Activated naive CD4-positive, alpha-beta T cell treated with anti-CD3 and anti-CD28 coated beads, Interleukin-2, amount 50 U/mL, for 24 hours (primary cell): ENCODE measurements around the gene TBC1D5.
"Not testable (repeated sequence)": the region's sequence is repeated elsewhere in the genome, so short reads cannot be mapped to it uniquely, and the experiment has no call there.

Experiments used
- H3K27ac Mint-ChIP-seq: one replicate; pipeline ENCODE4 v1.8.0; 2021; ENCODE audit warnings: mild to moderate bottlenecking, mixed read lengths
- H3K27me3 Mint-ChIP-seq: one replicate; pipeline ENCODE4 v1.8.0; 2021; ENCODE audit warnings: mixed read lengths
- H3K36me3 Mint-ChIP-seq: one replicate; pipeline ENCODE4 v1.8.0; 2021; ENCODE audit warnings: mixed read lengths
- H3K4me1 Mint-ChIP-seq: one replicate; pipeline ENCODE4 v1.8.0; 2021; ENCODE audit warnings: mixed read lengths
- H3K4me3 Mint-ChIP-seq: one replicate; pipeline ENCODE4 v1.8.0; 2021; ENCODE audit warnings: mild to moderate bottlenecking, mixed read lengths
- H3K9me3 Mint-ChIP-seq: one replicate; pipeline ENCODE4 v1.8.0; 2021; ENCODE audit warnings: mixed read lengths

Gene TBC1D5

DNA sequence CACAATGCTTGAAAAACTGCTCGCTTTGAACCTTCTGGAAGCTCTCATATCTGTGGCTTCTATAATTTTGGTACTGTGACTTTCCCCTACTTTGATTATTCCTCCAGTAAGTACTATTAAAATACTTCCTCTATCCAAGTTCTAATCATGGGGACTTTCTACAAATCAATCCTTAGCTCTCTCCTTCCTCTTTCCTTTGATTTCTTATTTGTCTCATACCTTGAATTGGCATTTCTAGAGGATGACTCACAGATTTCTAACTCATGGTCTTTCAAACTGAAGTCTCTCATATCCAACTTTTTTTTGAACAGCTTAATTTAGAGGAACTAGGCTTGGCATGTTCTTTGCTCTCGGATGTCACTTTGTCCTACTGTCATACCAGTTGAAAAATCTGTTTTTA, 241.8 kb downstream of the TBC1D5 start:
- H3K36me3 Mint-ChIP-seq, result peaks cover 19% of the 10 kb centered on the region

DNA sequence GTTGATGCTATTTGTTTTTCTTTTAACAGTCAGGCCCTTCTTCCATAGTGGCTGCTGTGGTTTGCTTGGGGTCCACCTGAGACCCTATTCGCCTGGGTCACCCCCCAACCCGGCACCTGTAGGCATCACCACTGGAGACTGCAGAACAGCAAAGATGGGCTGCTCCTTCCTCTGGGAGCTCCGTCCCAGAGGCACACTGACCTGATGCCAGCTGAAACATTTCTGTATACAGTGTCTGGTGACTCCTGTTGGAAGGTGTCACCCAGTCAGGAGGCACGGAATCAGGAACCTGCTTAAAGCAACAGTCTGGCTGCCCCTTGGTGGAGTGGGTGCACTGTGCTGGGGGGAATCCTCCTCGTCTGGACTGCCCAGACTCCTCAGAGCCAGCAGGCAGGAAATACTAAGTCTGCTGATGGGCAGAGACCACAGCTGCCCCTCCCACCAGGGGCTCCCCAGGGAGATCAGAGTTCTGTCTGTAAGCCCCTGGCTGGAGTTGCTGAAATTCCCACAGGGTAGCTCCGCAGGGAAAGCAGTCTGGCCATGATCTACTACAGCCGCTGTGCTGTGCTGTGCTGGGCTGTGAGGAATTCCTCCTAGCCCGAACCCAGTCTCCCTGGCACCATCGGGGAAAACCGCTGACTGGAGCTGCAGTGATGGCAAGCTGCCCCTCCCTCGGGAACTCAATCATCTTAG, 248.2 kb downstream of the TBC1D5 start:
- peaks cover 9% of the 10 kb centered on the region for H3K9me3 Mint-ChIP-seq
- no peaks in the 10 kb centered on the region for H3K27me3 Mint-ChIP-seq
- H3K36me3 Mint-ChIP-seq, result peaks cover 37% of the 10 kb centered on the region
- no peak overlapping the region for H3K27ac Mint-ChIP-seq
- H3K4me1 Mint-ChIP-seq, result no peaks in the 10 kb centered on the region
- H3K4me3 Mint-ChIP-seq, result no peak overlapping the region

More for the DNA sequence above, 241.8 kb downstream of the TBC1D5 start:
- no peak overlapping the region for H3K4me3 Mint-ChIP-seq
- no peaks in the 10 kb centered on the region for H3K9me3 Mint-ChIP-seq
- H3K27me3 Mint-ChIP-seq, result no peaks in the 10 kb centered on the region
- H3K27ac Mint-ChIP-seq, result no peak overlapping the region
- no peaks in the 10 kb centered on the region for H3K4me1 Mint-ChIP-seq

- Mint-ChIP-seq H3K36me3 (peaks cover 34% of the 10 kb centered on the region), H3K9me3 (peaks cover 10% of the 10 kb centered on the region), H3K4me1 (no peaks in the 10 kb centered on the region), H3K4me3 (no peak overlapping the region), H3K27ac (no peak overlapping the region), H3K27me3 (no peaks in the 10 kb centered on the region)
Observed at GRCh38 chr3:17491601-17492000, 250.8 kb downstream of the TBC1D5 start.

GRCh38 chr3:17491190-17491589, 251.2 kb downstream of the TBC1D5 start:
- H3K4me1 Mint-ChIP-seq, H3K27me3 Mint-ChIP-seq, H3K27ac Mint-ChIP-seq, H3K4me3 Mint-ChIP-seq, H3K9me3 Mint-ChIP-seq: not testable (repeated sequence)
- peaks cover 34% of the 10 kb centered on the region for H3K36me3 Mint-ChIP-seq

DNA sequence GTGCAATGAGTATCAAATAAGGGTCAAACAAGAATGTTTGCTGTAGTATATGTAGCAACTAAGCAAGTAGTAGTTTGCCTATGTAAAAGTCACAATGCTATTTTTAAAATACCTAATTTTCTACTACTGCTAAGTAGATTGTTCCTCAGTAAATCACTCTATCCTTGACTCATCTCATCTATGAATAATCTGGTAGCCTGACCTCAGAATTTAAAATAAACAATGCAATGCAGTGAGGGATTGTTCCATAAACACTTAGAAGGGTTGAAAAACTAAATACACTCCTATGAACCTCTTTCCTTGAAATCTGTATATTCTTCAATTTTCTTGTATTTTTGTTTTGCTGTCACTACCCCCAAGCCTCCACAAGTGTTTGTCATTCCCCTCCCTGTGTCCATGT, 253.3 kb downstream of the TBC1D5 start:
- Mint-ChIP-seq H3K36me3 (peaks cover 22% of the 10 kb centered on the region), H3K4me1 (no peaks in the 10 kb centered on the region), H3K4me3 (no peak overlapping the region), H3K27me3 (no peaks in the 10 kb centered on the region), H3K9me3 (peaks cover 10% of the 10 kb centered on the region), H3K27ac (no peak overlapping the region)

DNA sequence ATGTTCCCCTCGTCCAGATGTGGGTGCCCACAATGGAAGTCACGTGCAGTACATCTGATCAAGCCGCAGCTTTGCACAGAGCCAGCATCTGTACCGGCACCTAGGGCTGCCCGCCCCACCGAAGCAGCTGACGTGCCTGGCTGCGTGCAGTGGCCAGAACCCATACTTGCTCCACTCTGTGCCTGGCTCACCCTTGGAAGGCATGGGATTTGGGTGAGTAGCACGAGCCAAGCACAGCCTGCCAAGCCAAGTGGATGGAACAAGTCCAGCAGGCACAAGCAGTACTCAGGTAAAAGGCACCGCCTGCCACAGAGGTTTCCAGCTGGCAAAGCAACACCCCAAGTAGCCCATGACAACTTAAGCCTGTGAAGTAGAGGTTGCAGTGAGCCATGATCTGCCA, 261.3 kb downstream of the TBC1D5 start:
- no peaks in the 10 kb centered on the region for H3K4me1 Mint-ChIP-seq
- H3K27me3 Mint-ChIP-seq, result no peaks in the 10 kb centered on the region
- H3K4me3 Mint-ChIP-seq, result no peak overlapping the region
- no peaks in the 10 kb centered on the region for H3K9me3 Mint-ChIP-seq
- H3K36me3 Mint-ChIP-seq, result peaks cover 2% of the 10 kb centered on the region
- no peak overlapping the region for H3K27ac Mint-ChIP-seq

DNA sequence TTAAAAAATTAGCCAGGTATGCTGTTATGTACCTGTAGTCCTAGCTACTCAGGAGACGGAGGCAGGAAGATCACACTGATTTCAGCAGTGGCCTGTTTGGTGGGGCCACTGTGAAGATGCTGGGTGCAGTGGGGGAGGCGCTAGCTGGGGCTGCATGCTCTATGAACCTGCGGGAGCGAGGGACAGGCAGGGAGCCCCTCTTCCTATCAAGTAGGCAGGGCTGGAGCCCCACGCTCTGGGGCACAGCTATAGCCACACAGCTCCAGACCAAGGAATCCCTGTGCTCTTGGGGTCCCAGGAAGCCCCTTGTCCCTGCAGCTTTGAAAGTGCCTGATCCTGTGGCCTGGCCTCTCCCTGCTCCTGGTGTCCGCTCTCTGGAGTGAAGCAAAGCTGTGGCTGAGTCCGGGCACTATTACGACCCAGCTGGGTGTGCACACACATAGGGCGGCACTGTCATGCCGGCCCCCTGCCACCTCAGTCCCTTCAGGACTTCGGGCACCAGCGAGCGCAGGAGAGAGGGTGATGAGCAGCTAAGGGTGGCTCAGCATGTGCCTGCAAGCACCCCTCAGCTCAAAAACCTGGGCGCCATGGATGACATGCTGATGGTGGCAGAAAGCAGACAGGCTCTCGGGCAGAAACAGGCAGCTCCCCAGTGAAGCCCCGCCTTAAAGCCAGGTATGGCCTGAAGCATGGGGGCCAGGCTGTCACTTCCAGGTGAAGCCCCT, 262.6 kb downstream of the TBC1D5 start:
- Mint-ChIP-seq H3K4me1 (peaks cover 3% of the 10 kb centered on the region), H3K9me3 (no peaks in the 10 kb centered on the region), H3K4me3 (no peak overlapping the region), H3K36me3 (peaks cover 3% of the 10 kb centered on the region), H3K27ac (no peak overlapping the region), H3K27me3 (no peaks in the 10 kb centered on the region)

- H3K4me1 Mint-ChIP-seq, result peaks cover 3% of the 10 kb centered on the region
- no peaks in the 10 kb centered on the region for H3K27me3 Mint-ChIP-seq
Observed at GRCh38 chr3:17478673-17479072, 263.8 kb downstream of the TBC1D5 start.

DNA sequence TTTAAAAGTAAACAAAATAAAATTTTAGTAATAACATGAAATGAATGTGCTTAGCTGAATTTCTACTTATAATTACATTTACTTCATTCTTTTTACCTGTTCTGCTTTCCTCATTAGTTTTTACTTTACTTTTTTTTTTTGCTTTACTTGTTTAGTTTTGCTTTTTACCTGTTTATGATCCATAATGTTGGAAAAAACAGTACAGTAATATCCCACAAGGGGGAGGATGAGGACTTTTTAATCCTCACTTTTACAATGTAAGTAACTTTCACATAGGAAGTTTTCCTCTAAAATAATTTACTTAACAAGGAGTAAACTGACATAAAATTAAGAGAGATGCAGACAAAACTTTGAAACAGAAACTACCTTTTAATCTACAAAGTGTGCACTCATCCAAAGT, 268.7 kb downstream of the TBC1D5 start:
- peaks cover 5% of the 10 kb centered on the region for H3K36me3 Mint-ChIP-seq
- H3K27me3 Mint-ChIP-seq, result no peaks in the 10 kb centered on the region
- H3K27ac Mint-ChIP-seq, result no peak overlapping the region
- peaks cover 3% of the 10 kb centered on the region for H3K4me1 Mint-ChIP-seq
- H3K9me3 Mint-ChIP-seq, result no peaks in the 10 kb centered on the region
- H3K4me3 Mint-ChIP-seq, result no peak overlapping the region

More at GRCh38 chr3:17478673-17479072, 263.8 kb downstream of the TBC1D5 start:
- peaks cover 3% of the 10 kb centered on the region for H3K36me3 Mint-ChIP-seq
- H3K27ac Mint-ChIP-seq, result no peak overlapping the region
- H3K9me3 Mint-ChIP-seq, result no peaks in the 10 kb centered on the region
- H3K4me3 Mint-ChIP-seq, result no peak overlapping the region

DNA sequence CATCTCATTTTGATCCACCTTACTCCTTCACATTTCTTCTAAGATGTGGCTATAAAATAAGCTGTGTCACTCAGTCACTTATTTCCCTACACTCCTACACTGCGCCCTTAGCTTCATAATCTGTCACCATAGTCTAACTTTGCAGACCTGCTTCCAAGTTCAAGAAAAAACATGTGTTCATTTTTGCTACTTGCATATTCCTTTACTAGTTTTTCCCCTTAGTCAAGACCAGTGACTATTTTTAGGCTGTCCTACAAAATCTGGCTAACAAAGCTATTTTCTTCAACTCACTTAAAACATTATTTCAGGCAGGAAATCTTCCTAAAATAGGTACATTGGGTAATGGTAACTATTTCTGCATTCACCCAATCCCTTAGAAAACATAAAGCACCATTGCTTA, 272.5 kb downstream of the TBC1D5 start:
- Mint-ChIP-seq H3K4me1 (no peaks in the 10 kb centered on the region), H3K27ac (no peak overlapping the region), H3K9me3 (no peaks in the 10 kb centered on the region), H3K36me3 (peaks cover 10% of the 10 kb centered on the region), H3K27me3 (no peaks in the 10 kb centered on the region), H3K4me3 (no peak overlapping the region)

GRCh38 chr3:17469520-17469919, 272.9 kb downstream of the TBC1D5 start:
- Mint-ChIP-seq H3K36me3 (peaks cover 13% of the 10 kb centered on the region), H3K27me3 (no peaks in the 10 kb centered on the region), H3K4me1 (no peaks in the 10 kb centered on the region), H3K9me3 (no peaks in the 10 kb centered on the region), H3K4me3 (no peak overlapping the region), H3K27ac (no peak overlapping the region)

DNA sequence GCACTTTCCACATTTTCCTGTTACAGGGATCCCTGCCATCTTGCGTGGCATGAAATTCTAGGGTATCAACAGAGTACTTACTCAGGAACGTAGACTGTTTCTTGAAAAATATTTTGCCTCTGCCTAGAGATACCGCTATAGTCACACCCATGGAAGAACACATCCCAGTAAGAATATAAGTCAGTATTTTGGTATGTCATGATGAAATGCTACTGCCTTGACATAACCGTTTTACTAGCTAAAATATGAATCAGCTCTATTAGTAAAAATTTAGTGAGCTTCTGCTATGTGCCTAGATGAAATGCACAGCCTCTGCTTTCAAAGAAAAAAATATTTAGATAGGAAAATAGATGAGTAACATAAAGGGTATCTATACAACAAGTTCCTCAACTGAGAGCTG, 276.4 kb downstream of the TBC1D5 start:
- no peaks in the 10 kb centered on the region for H3K4me1 Mint-ChIP-seq

DNA sequence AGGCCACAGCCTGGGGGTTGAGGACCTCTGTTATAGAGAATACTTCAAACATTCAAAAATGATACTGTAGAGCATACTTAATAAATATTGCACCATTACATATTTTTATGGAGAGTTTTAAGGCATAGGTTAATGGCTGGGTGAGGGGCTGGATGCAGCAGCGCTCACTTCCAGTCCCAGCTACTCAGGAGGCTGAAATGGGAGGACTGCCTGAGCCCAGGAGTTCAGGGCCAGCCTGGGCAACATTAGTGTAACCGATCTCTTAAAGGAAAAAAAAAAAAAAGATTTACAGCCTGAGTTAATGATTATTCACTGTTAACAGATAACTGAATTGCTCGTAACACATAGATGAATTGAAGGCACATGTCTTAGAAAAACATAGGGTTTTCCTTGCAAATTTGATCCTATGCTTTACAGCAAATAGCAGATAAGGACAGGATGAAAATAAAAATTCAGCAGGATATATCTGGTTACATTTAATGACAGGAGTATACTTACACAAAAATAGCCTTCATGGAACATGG, 282.9 kb downstream of the TBC1D5 start:
- Mint-ChIP-seq H3K36me3 (peaks cover 21% of the 10 kb centered on the region), H3K27ac (no peak overlapping the region), H3K4me1 (no peaks in the 10 kb centered on the region), H3K4me3 (no peak overlapping the region), H3K9me3 (peaks cover 4% of the 10 kb centered on the region), H3K27me3 (no peaks in the 10 kb centered on the region)

More for the DNA sequence above, 276.4 kb downstream of the TBC1D5 start:
- no peaks in the 10 kb centered on the region for H3K27me3 Mint-ChIP-seq
- no peak overlapping the region for H3K27ac Mint-ChIP-seq
- H3K36me3 Mint-ChIP-seq, result peaks cover 17% of the 10 kb centered on the region
- no peaks in the 10 kb centered on the region for H3K9me3 Mint-ChIP-seq
- no peak overlapping the region for H3K4me3 Mint-ChIP-seq

DNA sequence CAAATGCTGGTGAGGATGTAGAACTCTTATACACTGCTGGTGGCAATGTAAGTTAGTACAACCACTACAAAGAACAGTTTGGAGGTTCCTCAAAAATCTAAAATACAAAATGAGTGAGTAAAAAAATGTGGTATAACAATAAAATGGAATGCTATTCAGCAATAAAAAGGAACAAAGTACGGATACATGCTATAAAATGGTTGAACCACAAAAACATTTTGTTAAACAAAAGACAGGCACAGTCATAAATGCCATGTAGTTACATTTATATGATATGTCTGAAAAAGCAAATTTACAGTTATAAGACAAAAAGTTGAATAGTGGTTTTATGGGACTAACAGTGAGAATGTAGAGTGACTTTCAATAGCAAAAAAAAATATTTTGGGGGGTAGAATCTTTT, 285.8 kb downstream of the TBC1D5 start:
- H3K4me3 Mint-ChIP-seq, result no peak overlapping the region
- H3K27me3 Mint-ChIP-seq, result no peaks in the 10 kb centered on the region
- no peak overlapping the region for H3K27ac Mint-ChIP-seq
- H3K36me3 Mint-ChIP-seq, result peaks cover 19% of the 10 kb centered on the region
- no peaks in the 10 kb centered on the region for H3K4me1 Mint-ChIP-seq
- H3K9me3 Mint-ChIP-seq, result peaks cover 4% of the 10 kb centered on the region

- Mint-ChIP-seq H3K27me3 (no peaks in the 10 kb centered on the region), H3K9me3 (peaks cover 4% of the 10 kb centered on the region), H3K36me3 (peaks cover 20% of the 10 kb centered on the region), H3K27ac (no peak overlapping the region), H3K4me3 (no peak overlapping the region), H3K4me1 (no peaks in the 10 kb centered on the region)
Observed at GRCh38 chr3:17456046-17456445, 286.4 kb downstream of the TBC1D5 start.

DNA sequence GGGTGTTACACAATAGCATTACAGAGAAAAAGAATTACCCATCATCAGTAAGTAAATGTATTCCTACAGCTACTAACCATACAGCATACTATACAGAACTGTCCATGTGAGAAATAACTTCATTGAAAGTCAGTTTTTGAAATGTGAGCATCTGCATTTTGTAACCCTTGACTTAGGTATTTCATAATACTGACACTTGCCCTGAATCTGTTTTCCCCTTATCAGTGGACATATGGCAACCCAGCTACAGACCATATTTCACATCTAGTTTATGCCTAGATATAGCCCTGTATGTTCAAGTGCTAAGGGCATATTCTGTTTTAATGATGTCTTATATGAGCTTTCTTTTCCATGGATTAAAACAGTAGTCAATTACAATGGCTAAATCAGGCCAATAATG, 297.6 kb downstream of the TBC1D5 start:
- no peaks in the 10 kb centered on the region for H3K27me3 Mint-ChIP-seq
- H3K36me3 Mint-ChIP-seq, result peaks cover 22% of the 10 kb centered on the region
- H3K9me3 Mint-ChIP-seq, result peaks cover 5% of the 10 kb centered on the region
- no peaks in the 10 kb centered on the region for H3K4me1 Mint-ChIP-seq
- no peak overlapping the region for H3K27ac Mint-ChIP-seq
- no peak overlapping the region for H3K4me3 Mint-ChIP-seq
